ENCODE measurements around the gene TACR1.
A peak's percentile ranks its signal among the peaks of the same experiment; 100 is the strongest.
"Not testable (repeated sequence)": the region's sequence is repeated elsewhere in the genome, so short reads cannot be mapped to it uniquely, and the experiment has no call there.

TACR1 gene

DNA sequence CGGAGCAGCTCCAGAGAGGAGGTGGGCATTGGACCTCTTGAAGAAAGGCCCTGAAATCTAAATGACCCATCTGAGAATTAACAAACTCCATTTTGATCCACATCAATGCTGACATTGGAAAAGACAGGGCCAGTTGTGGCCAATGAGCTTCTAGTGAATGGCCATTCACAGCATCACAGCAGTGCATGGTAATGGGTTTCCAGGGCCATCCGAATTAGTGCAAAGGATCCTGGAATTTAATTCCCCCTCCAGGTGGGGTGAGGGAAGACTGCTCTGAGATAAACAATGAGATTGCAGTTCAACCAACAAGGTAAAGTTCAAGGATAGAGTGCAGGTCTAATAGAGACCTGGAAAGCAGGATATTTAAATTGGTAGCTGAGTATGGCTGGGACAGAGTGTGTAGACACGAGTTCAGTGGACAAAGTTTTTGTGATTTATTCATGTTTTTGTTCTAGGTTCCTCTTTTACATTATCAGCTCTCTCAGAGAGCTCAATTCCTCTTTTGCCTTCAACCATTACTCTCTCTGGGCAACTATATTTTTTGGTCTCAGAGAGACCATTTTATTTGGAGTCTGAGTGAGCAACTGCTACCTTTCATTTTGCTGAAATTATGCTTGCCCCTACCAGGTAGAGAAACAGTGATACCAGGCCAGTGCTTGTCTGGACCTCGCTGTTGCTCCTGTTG is 5.0 kb downstream of the TACR1 start:
- no peak for DNase-seq (ENCODE audit: low read depth)

DNA sequence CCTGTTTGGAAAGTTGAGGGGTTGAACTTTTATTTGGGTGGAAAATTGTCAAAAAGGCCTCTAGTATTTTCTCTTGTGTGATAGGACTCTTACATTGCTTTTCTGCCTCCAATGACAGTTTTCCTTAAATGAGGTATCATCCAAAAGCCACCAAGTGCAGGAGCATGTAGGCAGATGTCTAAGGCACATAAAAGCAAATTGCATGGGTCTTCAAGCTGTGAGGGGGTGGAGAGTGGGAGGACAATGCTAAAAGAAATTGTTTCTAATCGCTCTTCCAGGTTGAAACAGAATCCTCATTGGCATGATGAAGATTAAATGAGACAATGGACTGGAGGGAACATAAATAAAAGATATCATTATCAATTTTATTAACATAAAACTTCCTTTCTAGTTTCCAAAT is 6.8 kb downstream of the TACR1 start:
- no peak for DNase-seq (ENCODE audit: low read depth)

GRCh38 chr2:75190271-75190990 is 8.9 kb downstream of the TACR1 start:
- no peak for DNase-seq (ENCODE audit: low read depth)

- DNase-seq (ENCODE audit: low read depth) = no peak
Measured at GRCh38 chr2:75186821-75187220, 12.5 kb downstream of the TACR1 start.

- no peak for DNase-seq (ENCODE audit: low read depth)
Measured at GRCh38 chr2:75182606-75183005, 16.7 kb downstream of the TACR1 start.

DNA sequence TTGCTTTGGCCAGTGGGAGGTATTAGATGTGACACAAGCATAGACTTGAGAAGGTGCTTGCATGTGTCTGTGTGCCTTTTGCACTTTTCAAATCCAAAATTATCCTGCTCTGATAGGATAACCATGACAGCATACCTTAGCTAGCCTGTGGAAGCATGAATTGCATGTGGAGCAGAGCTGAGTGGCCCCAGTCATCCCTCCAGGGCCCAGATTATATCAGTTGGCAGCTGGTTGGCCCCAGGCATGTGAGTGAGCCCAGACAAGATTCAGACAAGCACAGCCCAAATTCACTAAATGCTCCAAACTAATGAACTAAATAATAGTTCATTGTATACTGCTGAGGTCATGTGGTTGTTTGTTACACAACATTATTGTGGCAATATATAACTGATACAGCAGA is 18.8 kb downstream of the TACR1 start:
- no peak for DNase-seq (ENCODE audit: low read depth)

GRCh38 chr2:75177427-75177826 is 21.9 kb downstream of the TACR1 start:
- no peak for DNase-seq (ENCODE audit: low read depth)

DNA sequence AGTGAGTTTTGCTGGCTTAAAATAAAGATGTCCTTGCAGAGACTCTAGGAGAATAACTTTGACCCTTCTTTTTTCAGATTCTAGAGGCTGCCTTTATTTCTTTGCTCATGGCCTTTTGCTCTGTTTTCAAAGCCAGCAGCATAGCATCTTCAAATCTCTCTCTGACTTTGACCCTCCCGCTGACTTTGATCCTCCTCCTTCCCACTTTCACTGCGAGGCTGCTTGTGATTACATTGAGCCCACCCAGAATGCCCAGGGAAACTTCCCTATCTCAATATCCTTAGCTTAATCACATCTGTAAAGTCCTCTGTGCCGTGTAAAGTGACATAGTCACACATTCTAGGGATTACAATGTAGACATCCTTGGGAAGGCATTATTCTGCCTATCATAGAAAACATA is 23.9 kb downstream of the TACR1 start:
- DNase-seq (ENCODE audit: low read depth) = no peak

- DNase-seq (ENCODE audit: low read depth) = peak; percentile 18
Measured at GRCh38 chr2:75174981-75175380, 24.3 kb downstream of the TACR1 start.

DNA sequence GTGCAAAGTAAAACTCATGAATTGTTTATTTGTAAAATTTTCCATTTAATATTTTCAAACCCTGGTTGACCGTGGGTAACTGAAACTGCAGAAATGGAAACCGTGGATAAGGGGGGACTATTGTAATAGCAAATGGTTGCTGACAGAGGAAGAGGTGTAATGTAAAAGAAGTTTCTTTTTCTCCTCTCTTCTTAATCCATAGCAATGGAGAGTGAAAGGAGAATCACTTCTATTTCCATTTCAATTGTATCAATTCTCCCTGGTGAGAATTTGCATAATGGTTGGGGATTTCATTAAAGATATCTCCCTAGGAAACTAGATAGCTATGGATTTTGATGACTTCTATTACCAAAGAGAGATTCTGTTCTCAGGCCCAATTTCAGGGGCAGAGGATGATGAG is 24.8 kb downstream of the TACR1 start:
- no peak for DNase-seq (ENCODE audit: low read depth)

- DNase-seq (ENCODE audit: low read depth) = no peak
Measured at GRCh38 chr2:75173740-75174139, 25.6 kb downstream of the TACR1 start.

- not testable (repeated sequence) for DNase-seq (ENCODE audit: low read depth)
Measured at GRCh38 chr2:75171423-75171822, 27.9 kb downstream of the TACR1 start.

DNA sequence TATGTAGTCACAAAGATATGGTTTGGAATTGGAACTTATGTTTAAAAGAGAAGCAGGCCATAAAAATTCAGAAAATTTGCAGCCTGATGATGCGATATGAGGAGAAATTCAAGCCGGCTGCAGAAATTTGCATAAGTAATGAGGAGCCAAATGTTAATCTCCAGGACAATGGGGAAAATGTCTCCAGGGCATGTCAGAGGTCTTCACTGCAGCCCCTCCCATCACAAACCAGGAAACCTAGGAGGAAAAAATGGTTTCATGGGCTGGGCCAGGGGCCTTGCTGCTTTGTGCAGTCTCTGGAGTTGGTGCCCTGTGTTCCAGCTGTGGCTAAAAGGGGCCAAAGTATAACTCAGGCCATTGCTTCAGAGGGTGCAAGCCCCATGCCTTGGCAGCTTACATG is 28.4 kb downstream of the TACR1 start:
- no peak for DNase-seq (ENCODE audit: low read depth)

DNA sequence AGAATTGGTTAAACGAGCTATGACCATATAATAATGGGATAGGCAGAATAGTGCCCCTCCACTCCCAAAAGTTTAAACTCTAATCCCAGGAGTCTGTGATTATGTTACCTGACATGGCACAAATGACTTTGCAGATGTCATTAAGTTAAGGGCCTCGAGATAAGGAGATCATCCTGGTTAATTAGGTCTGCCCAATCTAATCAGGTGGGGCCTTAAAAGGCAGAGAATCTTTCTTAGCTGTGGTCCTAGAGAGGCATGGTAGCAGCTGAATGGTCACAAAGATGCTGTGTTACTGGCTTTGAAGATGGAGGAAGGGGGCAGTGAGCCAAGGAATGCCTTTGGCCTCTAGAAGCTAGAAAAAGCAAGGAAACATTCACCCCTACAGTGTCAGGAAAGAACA is 31.1 kb downstream of the TACR1 start:
- DNase-seq (ENCODE audit: low read depth) = no peak

- DNase-seq (ENCODE audit: low read depth) = no peak
Measured at GRCh38 chr2:75166491-75166890, 32.8 kb downstream of the TACR1 start.

DNA sequence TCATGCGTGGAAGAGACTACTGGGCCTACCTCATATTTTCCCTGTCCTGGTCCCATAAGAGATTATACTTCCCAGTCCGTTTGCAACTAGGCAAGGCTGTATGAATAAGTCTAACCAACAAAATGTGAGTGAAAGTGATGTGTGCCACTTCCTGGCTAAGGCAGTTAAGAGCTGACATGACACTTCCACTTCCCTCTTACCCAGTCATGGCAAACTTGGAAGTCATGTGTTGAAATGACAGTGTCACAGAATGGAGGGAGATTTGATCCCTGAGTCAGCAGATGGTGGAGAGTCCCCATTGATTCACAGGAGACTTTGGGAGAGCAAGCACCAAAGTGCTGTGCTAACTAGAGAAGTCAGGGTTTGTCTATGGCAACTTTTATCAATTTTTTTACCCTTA is 36.4 kb downstream of the TACR1 start:
- DNase-seq (ENCODE audit: low read depth) = no peak

DNA sequence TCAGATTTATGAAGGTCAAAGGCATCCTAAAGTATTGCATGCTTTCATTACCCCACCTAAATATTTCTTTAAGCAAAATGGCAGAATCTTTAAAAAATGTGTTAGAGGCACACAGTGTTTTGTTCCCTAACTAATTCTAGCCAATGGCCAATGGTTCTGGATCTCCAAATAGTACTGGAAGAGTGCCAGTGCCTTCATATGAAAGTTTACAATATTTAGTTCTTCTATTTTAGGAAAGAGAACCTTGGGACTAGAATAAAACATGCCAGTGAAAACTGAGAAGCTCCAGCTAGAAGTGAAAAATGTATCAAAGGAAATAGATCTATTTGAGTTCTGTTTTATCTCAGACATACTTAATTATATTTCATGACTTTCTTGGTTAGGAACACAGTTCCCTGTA is 37.1 kb downstream of the TACR1 start:
- no peak for DNase-seq (ENCODE audit: low read depth)

GRCh38 chr2:75157435-75157834 is 41.9 kb downstream of the TACR1 start:
- peak; percentile 41 for DNase-seq (ENCODE audit: low read depth)

GRCh38 chr2:75155115-75155514 is 44.2 kb downstream of the TACR1 start:
- DNase-seq (ENCODE audit: low read depth) = no peak

- no peak for DNase-seq (ENCODE audit: low read depth)
Measured at GRCh38 chr2:75153221-75153620, 46.1 kb downstream of the TACR1 start.

GRCh38 chr2:75152243-75152642 is 47.1 kb downstream of the TACR1 start:
- not testable (repeated sequence) for DNase-seq (ENCODE audit: low read depth)

DNA sequence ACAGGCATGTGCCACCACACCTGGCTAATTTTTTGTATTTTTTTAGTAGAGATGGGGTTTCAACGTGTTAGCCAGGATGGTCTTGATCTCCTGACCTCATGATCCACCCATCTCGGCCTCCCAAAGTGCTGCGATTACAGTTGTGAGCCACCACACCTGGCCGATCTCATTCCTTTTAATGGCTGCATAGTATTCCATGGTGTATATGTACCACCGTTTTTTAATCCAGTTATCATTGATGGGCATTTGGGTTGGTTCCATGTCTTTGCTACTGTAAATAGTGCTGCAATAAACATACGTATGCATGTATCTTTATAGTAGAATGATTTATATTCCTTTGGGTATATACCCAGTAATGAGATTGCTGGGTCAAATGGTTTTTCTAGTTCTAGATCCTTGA is 51.4 kb downstream of the TACR1 start:
- not testable (repeated sequence) for DNase-seq (ENCODE audit: low read depth)

DNA sequence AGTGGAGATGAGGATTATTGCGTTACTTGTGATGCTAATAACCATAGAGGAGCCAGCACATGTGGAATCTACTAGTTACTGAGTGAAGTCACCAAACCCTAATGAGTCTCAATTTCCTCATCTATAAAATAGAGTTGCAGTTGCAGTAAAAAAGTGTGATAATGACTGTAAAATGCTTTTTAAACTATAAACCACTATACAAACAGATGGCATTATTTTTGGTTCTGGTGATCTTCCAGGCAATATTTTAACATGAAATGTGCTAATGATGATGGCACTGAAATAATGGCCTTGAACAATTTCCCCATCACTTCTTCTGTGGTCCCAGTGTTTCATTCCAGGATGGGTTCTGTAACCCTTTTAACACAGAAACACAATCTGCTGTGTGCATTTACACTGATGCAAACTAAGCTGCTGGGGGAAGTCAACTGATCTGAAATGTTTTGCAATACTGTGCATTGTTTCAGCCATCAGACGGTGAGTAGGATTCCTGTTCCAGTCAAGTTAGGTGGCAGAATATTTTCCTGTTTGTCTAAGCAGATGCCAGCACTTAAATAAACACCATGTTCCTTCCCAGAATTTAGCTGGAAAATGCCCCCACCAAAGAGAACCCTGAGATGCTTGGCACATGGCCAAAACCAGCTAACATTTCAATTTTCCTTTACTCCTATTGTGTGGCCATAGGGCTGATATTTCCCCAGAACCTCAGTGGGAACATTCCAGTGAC is 52.6 kb downstream of the TACR1 start:
- DNase-seq (ENCODE audit: low read depth) = no peak
